Superior temporal gyrus (tissue), 1 donor: ENCODE data around the gene ZNF428.
A peak's percentile ranks its signal among the peaks of the same experiment; 100 is the strongest.

Experiments
- DNase-seq: peaks from one replicate; pipeline ENCODE4 v3.0.0-alpha.2; 2016; ENCODE audit errors: extremely low spot score

ZNF428 gene

DNA sequence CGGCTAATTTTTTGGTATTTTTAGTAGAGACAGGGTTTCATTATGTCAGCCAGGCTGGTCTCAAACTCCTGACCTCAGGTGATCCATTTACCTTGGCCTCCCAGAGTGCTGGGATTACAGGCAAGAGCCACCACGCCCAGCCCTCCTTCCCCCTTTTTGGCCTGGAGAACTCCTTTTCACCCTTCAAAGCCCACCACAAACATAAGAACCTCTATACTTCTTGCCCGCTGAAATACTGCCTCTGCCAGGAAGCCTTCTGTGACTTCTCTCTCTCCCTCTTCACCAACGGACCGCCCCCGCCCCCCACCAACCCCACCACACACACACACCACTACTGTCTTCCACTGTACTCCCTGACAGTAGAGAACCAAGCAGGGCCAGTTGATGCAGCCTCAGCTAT lies 2.5 kb downstream of the ZNF428 start:
- DNase-seq, result no peak

DNA sequence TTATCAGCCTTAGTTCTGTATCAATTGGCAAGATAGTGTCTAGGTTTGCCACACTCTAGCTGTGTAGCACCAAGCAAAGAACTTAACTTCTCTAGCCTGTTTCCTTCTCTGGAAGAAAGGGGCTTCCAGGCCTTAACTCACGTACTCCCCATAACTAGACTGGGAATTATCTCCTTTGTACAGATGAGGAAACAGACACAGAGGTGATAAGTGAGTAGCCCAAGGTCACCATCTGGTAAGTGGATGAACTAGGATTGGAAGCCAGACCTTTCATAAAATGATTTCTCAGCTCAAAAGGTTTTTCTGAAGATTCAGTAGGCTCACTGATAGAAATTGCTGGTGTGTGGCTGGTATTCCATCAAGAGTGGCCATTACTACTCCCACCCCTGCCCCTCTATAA lies 3.1 kb downstream of the ZNF428 start:
- DNase-seq, result no peak

DNA sequence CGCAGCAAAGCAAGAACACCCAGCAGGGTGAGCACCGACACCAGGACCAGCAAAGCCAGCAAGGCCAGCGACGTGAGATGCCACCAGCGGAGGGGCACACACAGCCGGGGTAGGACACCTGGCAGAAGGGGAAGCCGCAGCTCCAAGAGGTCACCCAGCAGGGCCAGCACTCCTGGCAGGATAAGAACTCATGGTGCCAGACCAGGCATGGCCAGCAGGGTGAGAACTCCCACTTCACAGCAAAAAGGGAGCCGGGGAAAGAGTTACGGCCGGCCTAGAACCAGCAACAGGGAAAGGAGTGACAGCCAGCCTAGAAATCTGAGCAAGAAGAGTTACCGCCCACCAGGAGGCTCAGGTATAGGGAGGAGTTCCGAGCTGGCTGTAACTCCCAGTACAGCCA lies 7.1 kb downstream of the ZNF428 start:
- no peak for DNase-seq

DNA sequence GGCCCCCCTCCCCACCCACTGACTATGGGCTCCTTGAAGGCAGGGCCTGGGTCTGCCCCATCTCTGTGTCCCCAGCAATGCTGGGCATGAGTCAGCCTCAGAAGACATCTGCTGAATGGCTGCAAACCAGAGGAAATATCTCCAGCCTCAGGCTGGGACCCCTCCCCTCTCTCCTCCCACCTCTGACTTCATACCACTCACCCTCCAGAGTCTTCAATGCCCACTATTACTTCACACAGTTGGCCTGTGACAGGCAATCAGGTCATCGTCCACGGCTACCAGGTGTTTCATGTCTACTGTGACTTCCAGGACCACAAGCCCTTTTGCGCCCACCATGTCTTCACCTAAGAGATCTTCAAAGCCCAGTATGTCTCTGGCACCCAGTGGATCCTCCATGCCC lies 7.6 kb downstream of the ZNF428 start, which contains the start of gene SRRM5:
TSS of gene SRRM5 (plus strand) at position 301 of the 400 bp plus-strand sequence. CDS start at position 335, 34 bp downstream.
- no peak for DNase-seq

DNA sequence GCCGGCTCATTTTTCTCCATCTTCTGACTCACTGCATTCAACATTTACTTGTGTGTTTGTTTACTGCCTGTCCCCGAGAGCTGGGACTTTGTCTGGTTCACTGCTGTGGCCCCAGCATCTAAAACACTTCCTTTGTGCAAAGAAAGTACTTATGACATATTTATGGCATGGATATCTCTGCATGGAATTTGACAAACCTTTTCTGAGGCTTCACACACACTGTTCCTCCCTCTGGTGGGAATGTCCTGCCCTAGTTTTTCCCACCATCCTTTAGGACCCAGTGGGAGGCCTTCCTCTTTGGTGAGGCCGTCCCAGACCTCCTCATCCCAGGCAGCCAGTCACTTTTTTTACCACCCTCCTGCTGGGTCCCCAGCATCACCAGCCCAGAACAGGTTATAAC lies 8.9 kb downstream of the ZNF428 start:
- DNase-seq, result no peak

DNA sequence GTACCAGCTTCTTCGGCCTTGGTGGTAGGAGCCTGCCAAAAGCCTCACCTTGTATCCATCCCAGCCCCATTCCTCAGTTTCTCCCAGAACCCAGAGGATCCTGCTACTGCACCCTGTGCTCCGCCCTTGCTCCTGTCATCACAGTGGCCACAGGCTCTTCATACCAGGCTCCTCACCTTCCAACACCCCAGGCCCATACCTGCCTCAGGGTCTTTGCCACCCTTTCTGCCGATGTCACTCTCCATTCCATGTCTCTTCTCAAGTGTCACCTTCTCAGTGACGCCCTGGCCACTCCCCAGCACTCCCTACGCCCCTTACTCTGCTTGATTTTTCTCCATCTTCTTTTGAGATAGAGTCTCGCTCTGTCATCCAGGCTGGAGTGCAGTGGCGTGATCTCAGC lies 9.6 kb downstream of the ZNF428 start:
- no peak for DNase-seq

DNA sequence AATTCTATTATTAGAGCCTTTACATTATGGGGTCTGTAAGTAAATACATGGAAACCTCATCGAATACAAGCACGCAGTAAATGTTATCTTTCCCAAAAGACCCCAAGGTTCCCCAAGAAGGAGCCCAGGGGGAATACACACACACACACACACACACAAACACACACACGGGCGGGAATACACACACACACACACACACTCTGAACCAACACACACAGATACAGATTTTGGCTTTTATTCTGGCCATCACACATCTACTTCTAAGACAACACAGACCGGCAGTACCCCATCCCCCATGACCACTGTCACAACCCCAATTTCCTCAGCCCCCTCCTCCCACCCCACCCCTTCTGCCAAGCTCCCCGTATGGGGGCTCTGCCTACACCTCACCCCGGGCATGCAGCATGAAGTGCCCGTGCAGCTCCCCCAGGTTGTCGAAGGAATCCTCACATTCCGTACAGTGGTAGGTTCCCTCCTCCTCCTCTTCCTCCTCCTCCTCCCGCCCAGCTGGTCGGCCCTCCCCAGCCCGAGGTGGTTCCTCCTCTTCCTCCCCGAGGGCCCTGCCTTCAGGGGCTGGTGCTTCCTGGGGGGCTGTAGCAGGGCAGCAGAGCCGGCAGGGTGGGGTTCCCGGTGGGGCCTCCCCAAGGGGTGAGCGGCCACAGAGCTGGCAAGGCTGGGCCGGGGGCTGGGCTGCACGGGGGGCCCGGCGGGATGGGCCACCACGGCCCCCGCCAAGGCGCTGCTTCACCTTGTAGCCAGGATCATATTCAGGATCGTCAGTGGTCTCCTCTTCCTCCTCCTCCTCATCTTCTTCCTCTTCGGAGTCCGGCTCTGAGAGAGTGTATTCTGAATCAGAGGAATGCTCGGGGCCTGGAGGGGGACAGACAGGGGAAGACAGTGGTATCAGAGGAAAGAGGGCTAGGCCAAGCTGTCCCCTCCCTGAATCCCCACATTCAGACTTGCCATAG lies 11.9 kb downstream of the ZNF428 start:
- DNase-seq, result no peak

DNA sequence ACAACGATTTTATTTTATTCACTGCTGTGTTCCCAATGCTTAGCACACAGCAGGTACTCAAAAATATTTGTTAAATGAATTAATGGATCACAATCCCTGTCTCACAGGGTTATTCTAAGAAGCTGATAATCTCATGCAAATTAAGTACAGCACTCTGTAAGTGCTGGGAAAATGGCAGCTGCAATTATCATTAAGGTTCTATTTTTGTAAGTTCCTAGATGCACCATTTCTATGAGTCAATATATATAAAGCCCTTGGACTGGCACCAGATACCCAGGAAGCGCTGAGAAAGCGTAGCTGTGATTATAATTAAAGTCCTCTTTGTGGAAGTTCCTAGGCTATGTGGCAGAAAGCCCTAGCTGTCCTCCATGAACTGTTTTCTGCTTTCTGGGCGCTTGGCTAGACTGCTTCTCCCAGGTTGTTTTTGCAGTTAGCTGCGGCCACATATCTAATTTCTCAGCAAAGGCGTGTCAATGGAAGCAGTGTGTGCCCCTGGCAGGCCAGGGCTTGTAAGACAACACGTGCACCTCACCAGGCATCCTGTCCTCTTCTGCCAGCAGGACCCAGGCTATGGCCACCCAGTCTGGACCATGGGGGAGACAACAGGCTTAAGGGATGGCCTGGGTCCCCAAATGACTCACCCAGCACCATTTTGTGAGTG lies 12.7 kb downstream of the ZNF428 start:
- peak; percentile 56 for DNase-seq

DNA sequence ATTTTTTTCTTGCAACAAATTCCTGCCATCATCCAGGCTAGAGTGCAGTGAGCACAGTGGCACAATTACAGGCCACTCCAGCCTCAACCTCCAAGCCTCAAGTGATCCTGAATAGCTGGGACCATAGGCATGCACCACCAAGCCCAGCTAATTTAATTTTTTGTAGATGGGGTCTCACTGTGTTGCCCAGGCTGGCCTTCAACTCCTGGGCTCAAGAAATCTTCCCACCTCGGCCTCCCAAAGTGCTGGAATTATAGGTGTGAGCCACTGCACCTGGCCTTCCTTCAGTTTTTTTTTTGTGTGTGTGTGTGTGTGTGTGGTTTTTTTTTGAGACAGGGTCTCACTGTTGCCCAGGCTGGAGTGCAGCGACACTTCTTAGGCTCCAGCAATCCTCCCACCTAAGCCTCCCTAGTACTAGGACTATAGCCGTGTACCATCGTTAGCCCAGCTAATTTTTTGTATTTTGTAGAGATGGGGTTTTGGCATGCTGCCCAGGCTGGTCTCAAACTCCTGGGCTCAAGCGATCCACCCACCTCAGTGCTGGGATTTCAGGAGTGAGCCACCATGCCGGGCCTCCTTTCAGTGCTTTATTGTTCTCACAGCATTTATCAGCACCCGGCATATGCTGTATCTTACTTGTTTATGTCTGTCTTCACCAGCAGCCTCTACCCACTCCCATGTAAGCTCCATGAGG lies 13.4 kb downstream of the ZNF428 start:
- peak; percentile 42 for DNase-seq

DNA sequence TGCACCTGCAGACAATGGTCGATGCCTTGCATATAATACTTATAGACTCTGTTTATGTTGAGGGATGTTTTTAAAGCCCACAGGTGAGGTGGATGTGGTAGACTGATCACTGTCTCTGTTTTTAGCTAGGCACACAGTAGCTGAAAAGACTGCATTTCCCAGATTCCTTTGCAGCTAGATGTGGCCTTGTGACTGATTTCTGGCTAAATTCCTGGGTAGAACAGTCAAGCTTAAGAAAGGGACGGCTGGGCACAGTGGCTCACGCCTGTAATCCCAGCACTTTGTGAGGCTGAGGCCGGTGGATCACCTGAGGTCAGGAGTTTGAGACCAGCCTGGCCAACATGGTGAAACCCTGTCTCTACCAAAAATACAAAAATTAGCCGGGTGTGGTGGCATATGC lies 19.1 kb downstream of the ZNF428 start:
- DNase-seq, result peak; percentile 55

DNA sequence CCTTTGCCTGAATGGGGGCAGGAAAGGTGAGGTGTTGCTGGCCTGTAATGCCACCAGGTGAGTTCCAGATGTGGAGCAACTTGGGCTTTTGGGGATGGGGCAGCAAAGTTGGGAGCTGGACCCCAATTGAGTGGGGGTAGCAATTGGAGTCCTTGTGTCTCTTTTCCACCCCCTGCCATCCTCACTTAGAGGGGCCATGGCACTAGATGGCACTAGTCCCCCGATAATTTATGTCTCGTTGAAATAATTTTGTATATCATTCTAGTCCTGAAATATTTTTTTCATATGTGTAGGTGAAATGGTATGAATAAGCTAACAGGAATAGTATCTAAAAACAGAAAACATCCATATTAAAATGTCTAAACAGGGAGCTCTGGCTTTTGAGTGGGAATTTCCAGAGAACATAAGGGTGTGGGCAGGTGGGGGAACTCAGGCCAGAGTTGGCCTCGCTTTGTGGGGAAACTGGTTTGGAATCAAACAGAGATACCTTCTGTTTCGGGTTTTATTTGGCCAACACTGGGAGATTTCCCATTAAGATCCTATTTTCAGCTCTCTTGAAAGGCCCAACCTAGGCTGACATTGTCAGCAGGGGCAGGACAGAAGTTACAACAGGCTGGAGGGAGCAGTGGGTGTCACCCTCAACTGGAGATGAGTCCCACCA lies 19.7 kb downstream of the ZNF428 start:
- no peak for DNase-seq

DNA sequence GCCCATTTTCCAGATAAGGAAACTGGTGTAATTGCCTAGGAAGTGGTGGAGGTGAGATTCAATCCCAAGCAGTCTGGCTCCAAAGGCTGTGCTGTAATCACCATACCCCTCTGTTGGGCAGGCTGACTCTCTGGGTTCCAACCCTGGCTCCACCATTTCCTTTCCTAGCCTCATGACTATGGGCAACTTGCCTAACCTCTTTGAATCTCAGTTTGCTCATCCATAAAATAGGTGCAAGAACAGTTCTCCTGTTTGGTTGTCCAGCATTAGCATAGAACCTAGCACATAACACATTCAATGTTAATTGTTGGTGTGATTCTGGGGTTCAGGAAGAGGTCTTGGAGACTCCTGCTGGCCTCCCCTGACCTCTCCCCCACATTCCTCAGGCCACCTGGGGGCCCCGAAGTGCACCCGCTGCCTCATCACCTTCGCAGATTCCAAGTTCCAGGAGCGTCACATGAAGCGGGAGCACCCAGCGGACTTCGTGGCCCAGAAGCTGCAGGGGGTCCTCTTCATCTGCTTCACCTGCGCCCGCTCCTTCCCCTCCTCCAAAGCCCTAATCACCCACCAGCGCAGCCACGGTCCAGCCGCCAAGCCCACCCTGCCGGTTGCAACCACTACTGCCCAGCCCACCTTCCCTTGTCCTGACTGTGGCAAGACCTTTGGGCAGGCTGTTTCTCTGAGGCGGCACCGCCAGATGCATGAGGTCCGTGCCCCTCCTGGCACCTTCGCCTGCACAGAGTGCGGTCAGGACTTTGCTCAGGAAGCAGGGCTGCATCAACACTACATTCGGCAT lies 20.8 kb downstream of the ZNF428 start:
- DNase-seq, result no peak

DNA sequence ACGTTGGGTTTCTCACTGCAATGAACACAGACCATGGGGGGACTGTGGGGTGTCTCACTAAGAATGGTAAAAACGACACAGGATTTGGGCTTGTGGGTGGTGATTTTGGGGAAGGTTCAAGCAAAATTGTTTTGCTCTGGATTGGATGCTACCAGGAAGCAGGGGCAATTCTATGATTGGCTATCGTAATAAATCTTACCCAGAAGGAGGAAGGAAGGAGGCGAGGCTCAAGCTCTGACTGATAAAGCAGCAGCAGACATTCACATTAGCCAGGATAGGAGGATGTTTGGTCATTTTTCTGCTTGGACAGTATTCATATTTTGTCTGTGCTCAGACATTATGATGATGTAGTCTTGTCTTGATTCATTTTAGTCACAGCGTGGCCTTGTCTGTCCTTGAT lies 21.6 kb downstream of the ZNF428 start:
- DNase-seq, result no peak

DNA sequence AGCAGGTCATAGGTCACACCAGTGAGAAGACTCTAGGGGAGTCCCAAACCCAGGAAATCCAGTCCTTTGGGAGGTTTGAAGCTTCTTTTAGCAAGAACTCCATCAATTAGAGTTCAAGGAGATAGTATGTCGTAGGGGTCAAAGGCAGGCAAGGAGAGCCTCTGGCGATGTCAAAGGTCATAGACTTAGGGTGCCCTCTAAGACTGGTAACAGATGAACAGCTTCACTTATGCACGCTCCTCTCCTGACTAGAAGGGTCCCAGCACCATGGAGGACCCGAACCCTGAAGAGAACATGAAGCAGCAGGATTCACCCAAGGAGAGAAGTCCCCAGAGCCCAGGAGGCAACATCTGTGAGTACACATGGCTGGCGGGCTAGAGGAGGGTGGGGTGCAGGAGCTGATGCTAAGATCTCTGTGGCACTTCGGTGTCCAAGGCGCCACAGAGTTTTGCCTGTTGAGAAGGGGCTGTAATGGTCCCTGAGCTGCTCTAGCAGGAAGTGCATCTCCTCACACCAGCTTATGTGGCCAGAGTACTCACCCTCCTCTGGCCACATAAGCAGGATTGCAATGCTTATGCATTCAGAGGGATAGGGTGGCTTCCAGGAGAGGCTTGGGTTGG lies 22.5 kb downstream of the ZNF428 start:
- DNase-seq, result no peak

DNA sequence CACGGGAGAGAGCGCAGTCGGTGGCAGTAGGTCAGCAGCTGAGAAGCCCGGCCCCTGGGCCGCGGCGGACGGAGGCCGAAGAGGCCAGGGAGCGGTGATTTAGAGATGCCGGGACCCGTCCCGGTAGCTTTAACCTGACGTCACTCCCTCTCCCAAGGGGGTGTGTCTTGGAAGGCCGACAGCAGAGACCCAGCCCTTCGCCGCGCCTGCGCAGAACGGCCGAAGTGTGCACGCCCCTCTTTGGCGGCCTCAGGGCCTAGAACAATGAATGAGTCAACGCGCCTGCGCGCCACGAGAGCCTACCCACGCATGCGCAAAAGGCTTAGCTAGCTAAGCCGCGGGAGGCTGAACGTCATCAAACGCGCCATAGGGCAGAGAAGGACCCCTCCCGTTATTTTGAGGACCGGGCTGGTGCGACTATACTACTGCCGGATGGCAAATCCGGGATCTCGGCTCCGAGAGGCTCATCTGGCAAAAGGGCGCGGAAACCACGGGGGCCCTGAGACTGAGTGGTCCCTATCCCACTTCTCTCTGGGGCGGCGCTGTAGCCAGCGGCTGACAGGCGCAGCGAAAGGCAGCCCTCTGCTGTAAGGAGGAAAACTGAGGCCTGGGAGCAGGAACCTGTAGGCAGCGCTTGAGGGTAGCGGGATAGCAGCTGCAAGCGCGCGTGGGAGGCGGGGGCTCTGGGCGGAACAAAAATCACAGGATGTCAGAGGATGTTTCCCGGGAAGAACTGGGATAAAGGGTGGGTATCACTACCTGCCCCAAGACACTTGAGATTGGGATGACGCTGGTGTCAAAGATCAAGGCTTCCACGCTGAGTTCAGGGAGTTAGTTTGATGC lies 23.2 kb downstream of the ZNF428 start, which contains the start of the genes IRGQ and ZNF576:
TSS of gene IRGQ (minus strand) at position 136 of the 843 bp plus-strand sequence. CDS start 796 bp downstream, outside the sequence.
TSS of gene ZNF576 (plus strand) at position 597 of the 843 bp plus-strand sequence. CDS start 514 bp downstream, outside the sequence.
- peak; percentile 100 for DNase-seq

DNA sequence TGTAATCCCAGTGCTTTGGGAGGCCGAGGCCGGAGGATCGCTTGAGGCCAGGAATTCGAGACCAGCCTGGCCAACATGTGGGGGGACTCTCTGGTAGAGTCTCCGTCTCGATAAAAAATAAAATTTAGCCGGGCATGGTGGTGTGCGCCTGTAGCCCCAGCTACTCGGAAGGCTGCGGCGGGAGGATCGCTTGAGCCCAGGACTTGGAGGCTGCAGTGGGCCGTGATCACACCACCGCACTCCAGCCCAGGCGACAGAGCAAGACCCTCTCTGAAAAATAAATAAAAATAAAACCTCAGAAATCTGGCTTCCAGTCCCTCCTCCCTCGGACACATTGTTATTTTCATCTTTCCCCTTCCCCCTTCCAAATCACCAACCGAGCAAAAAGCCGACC lies 23.8 kb downstream of the ZNF428 start:
- peak; percentile 38 for DNase-seq

DNA sequence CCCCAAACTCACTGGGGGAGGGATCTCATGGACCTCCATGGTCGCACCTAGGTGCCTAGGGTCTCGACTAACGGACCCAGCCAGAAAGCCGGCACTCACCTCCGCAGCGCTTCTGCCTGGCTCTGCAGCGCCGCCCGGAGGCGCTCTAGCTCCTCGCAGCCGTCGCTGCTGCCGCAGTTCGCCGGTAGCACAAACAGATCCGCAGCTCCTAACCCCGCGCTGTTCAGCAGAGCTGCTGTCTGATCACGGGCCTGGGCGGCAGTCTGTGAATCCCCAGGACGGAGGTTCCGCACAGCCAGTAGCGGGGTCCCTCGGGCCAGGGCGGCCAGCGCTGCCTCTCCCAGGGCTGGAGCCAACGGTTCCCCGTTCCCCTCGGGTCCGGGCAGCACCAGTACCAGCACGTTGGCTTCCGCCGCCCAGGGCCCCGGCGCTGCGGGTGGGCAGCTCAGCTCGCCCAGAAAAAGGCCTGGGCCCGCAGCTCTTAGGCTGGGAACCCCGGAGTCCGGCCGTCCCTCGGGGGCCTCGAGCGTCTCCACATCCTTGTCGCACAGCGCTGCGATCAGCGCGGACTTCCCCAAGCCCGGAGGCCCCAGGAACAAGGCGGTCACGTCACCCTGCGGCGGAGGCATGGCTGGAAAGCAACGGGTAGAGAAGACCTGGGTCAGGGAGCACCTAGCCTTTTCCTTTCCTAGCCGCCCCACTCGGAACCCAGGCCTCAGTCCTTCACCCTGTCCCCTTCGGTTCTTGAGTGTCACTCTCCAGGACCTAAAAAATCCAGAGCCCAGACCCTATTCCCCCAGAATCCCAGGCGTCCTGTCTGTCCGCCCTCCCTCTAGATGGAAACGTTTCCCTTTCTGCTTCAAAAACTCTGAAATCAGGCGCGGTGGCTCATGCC lies 24.5 kb downstream of the ZNF428 start:
- no peak for DNase-seq

DNA sequence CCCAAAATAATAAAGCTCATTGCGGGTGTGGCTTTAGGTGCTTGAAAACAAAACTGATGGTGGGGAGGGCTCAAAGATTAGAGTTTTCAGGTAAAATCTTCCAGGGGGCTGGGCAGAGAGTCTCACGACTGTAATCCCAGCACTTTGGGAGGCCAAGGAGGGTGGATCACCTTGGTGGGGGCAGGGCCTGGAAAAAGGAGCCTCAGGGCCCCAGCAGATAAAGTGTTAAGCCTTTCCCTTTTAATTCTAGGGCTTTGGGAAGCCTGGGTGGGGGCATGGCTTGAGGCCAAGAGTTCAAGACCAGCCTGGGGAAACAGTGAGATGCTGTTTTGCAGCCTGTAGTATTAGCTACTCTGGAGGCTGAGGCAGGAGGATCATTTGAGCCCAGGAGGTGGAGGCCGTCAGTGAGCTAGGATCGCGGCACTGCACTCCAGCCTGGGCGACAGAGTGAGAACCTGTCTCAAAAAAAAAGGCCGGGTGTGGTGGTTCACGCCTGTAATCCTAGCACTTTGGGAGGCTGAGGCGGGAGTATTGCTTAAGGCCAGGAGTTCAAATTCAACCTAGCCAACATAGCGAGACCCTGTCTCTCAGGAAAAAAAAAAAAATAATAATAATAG lies 25.2 kb downstream of the ZNF428 start:
- no peak for DNase-seq
